Activated CD4-positive, alpha-beta T cell treated with anti-CD3 and anti-CD28 coated beads, Interleukin-2, amount 50 U/mL, for 24 hours (primary cell): ENCODE results near the gene REN.

Experiments used
- DNase-seq, 2 donors: peaks; one replicate each; pipeline ENCODE4 v3.0.0-alpha.2; 2020; ENCODE audit warnings: low read depth in 1 of 2, low spot score in 1 of 2

The REN gene

GRCh38 chr1:204110894-204111633 is 55.1 kb downstream of the REN start:
- no peak for DNase-seq

GRCh38 chr1:204108312-204109141 is 57.6 kb downstream of the REN start:
- no peak for DNase-seq

- DNase-seq, result no peak
These were observed 58.2 kb downstream of the REN start for GRCh38 chr1:204107892-204108291.

GRCh38 chr1:204106825-204107224 is 59.3 kb downstream of the REN start:
- no peak for DNase-seq

- DNase-seq, result no peak
These were observed 61.0 kb downstream of the REN start for GRCh38 chr1:204105131-204105515.
